Measurements from ENCODE around the gene CRYGN.

CRYGN gene

GRCh38 chr7:151435971-151436370 lies 4.0 kb downstream of the CRYGN start:
- DNase-seq (ENCODE audit: low read depth) = no peak
- no peak overlapping the region for H3K4me3 ChIP-seq (ENCODE audit: low read depth, low read length)
- TF ChIP-seq MAX (IDR thresholded peaks at IDR 0.05; ENCODE audit: low read depth, low read length) (no peak), MYC (IDR thresholded peaks at IDR 0.05; ENCODE audit: low read depth, low read length) (no peak), CTCF (IDR thresholded peaks at IDR 0.05; ENCODE audit: low read depth, low read length) (no peak)

GRCh38 chr7:151435103-151435916 lies 4.6 kb downstream of the CRYGN start:
- TF ChIP-seq CTCF (IDR thresholded peaks at IDR 0.05; ENCODE audit: low read depth, low read length) = no peak
- no peak for TF ChIP-seq MYC (IDR thresholded peaks at IDR 0.05; ENCODE audit: low read depth, low read length)
- no peak for TF ChIP-seq MAX (IDR thresholded peaks at IDR 0.05; ENCODE audit: low read depth, low read length)
- no peak for TF ChIP-seq POLR2A (IDR thresholded peaks at IDR 0.05; ENCODE audit: extremely low read depth, insufficient read length)
- H3K4me3 ChIP-seq (ENCODE audit: low read depth, low read length) = no peak overlapping the region
- DNase-seq (ENCODE audit: low read depth) = no peak

GRCh38 chr7:151434549-151434948 lies 5.4 kb downstream of the CRYGN start:
- TF ChIP-seq MAX (IDR thresholded peaks at IDR 0.05; ENCODE audit: low read depth, low read length) (no peak), POLR2A (IDR thresholded peaks at IDR 0.05; ENCODE audit: extremely low read depth, insufficient read length) (no peak), MYC (IDR thresholded peaks at IDR 0.05; ENCODE audit: low read depth, low read length) (no peak), CTCF (IDR thresholded peaks at IDR 0.05; ENCODE audit: low read depth, low read length) (no peak)
- H3K4me3 ChIP-seq (ENCODE audit: low read depth, low read length) = no peak overlapping the region
- DNase-seq (ENCODE audit: low read depth) = no peak

- H3K4me3 ChIP-seq (ENCODE audit: low read depth, low read length) = no peak overlapping the region
- TF ChIP-seq MYC (IDR thresholded peaks at IDR 0.05; ENCODE audit: low read depth, low read length) (no peak), CTCF (IDR thresholded peaks at IDR 0.05; ENCODE audit: low read depth, low read length) (no peak), MAX (IDR thresholded peaks at IDR 0.05; ENCODE audit: low read depth, low read length) (no peak), POLR2A (IDR thresholded peaks at IDR 0.05; ENCODE audit: extremely low read depth, insufficient read length) (no peak)
- DNase-seq (ENCODE audit: low read depth) = no peak
These were observed 6.1 kb downstream of the CRYGN start for GRCh38 chr7:151433721-151434400.

GRCh38 chr7:151432658-151433521 lies 7.1 kb downstream of the CRYGN start:
- DNase-seq (ENCODE audit: low read depth) = peak; percentile 91
- TF ChIP-seq CTCF (IDR thresholded peaks at IDR 0.05; ENCODE audit: low read depth, low read length) = peak; percentile 56
- TF ChIP-seq MAX (IDR thresholded peaks at IDR 0.05; ENCODE audit: low read depth, low read length) = peak; percentile 43; the same call in 1 of the 2 replicates
- no peak; the same call in 1 of the 2 replicates for TF ChIP-seq MYC (IDR thresholded peaks at IDR 0.05; ENCODE audit: low read depth, low read length)
- no peak for TF ChIP-seq POLR2A (IDR thresholded peaks at IDR 0.05; ENCODE audit: extremely low read depth, insufficient read length)
- H3K4me3 ChIP-seq (ENCODE audit: low read depth, low read length) = no peak overlapping the region
